Hematopoietic multipotent progenitor cell treated with erythropoietin and hydrocortisone succinate and interleukin-3 and kit ligand, for 15 days (in vitro differentiated cells): Measurements from ENCODE around the gene HTATIP2.
"Not testable (repeated sequence)": the region's sequence is repeated elsewhere in the genome, so short reads cannot be mapped to it uniquely, and the experiment has no call there.

Source experiments
- DNase-seq: peaks from one replicate; pipeline ENCODE4 v3.0.0-alpha.2; 2015; ENCODE audit warnings: low spot score

HTATIP2 gene

DNA sequence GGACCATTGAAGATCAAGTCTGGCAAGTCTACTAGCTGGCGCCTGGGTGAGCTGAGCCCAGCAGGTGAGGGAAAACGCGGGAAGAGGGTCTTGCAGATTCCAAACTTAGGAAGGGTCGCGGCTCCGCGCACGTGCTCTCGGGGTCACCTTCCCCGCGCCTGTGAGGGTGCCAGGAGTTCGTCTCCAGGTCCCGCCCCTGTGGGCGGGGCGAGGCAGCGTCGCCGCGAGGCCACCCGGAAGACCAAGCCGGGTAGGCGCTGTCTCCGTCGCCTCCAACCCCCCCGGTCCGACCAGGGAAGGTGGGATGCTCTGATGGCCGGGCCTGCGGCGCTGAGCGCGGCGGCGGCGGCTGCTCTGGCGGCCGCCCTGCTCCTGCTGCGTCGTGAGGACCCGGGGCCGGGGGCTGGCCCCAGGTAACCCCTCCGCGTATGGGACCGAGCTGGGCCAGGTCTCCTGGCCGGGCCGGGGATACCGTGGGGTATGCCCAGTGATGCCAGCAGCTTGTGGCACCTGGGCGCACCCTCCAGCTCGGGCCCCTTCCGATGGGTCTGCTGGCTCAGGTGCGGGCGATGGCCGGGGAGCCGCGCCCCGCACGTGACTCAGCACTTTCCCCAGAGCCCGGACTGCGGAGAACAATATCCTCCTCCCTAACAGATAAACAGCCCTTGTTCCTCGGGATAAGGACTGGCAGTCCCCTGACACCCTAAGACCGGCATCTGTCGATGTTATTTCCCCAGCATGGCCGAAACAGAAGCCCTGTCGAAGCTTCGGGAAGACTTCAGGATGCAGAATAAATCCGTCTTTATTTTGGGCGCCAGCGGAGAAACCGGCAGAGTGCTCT, at the start of gene HTATIP2:
Gene HTATIP2 (plus strand): TSS at position 215 of the 841 bp plus-strand sequence. CDS start 524 bp downstream, at position 739.
- DNase-seq = peak; percentile 71

DNA sequence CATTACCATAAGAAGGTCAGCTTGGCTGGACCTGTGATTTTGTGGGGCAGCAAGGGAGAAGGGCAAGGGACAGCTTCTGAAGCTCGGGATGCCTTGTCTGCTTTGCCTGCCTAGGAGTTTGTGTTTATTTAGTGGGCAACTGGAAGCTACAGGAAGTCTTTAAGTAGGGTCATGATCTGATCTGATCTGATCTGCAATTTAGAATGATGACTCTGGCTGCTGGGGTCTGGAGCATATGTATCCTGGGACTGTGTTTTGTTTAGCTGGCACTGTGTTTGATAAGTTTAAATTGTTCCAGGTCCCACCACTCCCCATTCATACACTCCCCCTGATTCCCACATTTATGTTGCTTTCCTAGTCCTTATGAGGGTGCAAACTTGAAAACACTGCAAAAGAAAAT, 47.7 kb upstream of the HTATIP2 start:
- no peak for DNase-seq

DNA sequence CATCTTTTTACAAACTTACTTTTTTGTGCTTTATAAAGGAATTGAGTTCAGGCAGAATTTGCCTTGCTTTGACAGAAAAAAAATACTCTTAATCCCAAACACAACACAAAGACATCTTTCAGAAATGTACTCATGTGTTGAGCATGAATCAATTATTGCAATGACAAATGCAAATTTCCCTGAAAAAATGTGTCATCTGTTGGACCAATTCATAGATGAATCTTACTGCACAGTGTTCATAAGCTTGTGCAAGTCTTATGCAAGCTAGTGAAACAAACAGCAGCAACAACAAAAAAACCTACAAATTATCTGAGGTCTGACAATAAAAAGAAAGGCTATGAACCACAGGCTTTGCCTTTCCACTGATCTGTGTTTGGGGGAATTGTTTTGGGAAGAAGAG, 42.3 kb upstream of the HTATIP2 start:
- no peak for DNase-seq

DNA sequence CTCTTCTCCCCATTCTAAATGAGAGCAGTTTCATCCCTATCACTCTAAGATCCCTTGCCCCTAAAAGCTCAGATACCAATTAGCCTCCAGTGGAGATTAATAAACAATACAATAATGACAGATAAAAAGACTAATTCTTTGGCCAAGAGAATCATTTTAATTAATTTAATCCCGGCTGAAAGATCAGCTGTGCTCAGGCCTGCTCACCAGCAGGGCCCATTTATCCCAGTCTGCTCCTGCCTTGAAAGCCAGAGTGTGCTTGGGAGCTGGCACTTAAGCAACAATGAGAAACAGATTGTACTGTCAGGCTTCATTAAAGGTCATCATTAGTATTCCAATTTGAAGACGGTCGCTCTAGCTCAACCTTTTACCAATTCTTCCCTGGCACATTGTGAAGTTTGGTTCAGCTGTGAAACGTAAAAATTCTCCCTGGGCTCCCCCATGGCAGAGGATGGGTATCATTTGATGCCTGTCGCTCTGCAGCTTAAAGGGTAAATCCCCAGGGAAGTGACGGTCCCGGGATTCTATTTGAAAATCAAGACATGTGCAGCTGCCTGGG, 36.1 kb upstream of the HTATIP2 start:
- DNase-seq = no peak

DNA sequence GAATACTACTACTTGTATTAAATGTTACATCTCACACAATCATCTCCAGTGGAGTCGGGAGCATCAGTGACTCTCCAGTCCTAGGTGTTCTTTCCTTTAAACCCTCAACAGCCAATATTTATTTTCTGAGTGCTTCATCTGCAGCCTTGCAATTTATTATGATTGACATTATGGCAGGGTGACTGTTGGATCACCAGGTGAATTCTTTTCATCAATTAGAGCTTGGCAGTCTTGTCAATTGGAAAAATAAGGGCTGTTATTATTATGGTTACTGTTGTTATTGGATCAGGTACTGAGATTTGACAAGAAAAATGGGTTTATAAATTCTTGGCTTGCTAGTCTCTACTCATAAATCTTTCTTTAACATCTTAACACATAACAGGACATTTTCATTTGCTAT, 27.5 kb upstream of the HTATIP2 start:
- DNase-seq = no peak

DNA sequence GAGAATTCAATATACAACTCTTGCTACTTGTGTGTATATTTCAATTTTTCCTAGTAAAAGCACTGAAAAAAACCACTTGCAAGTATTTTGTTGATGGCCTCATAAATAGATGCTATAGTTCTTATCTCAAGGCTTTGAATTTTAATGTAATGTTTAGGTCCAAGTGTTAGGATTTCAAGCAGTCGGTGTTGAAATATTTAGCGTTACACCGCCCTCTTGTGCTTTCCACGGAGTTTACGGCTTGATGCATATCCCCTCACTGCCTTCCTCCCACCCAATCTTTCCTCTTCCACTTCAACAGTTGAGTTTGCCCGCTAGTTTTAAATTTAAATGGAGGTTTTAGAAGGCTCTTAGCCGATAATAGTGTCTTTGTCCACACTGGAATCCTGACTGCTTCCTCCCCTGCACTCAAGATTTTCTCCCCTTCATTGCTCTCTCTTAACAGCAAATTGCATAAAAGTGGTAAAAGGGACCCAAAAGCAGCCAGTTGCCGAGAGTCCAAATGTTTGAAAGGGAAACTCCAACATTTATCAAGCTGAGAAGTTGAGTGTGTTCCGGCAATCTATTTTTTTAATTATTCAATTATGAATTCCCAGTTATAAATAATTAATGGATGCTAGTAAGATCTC, 25.9 kb upstream of the HTATIP2 start:
- DNase-seq = no peak

DNA sequence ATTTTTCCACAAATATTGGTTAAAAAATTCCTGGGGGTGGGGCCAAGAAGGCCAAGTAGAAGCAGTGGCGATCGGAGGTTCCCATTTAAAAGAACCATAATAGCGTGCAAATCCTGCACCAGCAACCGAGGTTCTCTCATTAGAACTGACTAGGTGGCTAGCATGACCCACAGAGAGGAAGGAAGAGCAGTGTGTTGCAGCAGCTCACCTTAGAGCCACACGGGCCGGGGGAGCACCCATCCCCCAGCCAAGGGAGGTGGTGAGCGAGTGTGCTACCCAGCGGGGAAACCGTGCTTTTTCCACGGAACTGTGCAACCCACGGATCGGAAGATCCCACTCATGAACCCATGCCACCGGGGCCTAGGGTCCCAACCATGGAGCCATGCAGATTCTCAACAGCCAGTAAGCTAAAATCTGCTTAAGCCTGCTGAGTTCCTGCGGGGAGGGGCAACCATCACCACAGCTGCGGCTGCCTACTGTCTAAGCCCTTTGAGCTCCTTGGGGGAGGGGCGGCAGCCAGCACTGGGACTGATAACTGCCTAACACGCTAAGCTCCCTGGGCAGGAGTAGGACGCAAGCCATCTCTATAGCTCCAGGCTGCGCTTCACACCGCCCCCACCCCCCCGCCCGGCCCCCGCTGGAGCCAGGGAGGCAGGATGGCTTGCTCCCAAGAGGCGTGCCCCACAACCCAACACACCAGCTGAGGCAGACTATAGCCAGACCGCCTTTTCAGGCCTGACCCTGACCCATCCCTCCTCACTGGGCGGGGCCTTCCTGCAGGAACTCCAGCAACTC, 21.0 kb upstream of the HTATIP2 start:
- DNase-seq = no peak

DNA sequence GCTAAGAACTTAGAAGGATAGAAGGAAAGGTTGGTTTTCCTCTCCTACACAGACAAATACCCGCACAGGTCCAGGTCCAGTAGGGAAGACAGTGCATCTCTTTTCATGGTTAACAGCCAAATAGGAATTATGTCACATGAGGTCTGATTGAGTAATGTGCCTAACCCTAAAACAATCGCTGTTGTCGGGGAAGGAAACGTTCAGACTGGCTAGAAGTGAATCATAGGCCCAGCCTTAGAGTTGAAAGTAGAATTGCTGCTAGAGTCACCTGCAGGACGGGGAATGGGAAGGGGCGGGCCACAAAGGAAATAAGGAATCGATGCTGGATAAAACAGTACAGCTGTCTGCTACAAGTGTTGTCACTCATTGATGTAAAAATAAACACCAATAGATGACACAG, 12.4 kb upstream of the HTATIP2 start:
- DNase-seq = no peak

DNA sequence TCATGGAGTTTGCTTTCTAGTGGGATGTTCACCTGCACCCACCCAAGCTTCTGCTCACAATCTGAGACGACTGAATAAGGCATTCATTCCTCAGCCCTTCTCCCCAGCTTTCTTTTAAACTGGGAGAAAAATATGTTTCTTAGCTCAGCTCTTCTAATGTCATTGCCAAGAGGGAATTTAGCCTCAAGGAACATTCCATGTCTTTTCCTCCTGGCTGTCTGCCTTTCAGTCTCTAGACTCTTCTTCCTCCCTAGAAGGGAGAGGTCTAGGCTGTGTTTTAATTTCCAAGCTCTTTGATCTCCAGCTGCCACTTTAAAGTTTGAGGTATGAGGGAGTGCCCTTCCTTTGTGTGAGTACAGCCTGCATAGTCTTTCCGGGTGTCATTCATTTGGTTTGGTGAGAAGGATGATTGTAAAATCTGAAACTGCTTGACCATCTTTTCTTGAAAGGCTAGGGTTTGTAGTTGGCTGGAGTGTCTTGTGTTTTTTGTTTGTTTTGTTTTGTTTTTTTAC, 11.7 kb upstream of the HTATIP2 start:
- DNase-seq = no peak

DNA sequence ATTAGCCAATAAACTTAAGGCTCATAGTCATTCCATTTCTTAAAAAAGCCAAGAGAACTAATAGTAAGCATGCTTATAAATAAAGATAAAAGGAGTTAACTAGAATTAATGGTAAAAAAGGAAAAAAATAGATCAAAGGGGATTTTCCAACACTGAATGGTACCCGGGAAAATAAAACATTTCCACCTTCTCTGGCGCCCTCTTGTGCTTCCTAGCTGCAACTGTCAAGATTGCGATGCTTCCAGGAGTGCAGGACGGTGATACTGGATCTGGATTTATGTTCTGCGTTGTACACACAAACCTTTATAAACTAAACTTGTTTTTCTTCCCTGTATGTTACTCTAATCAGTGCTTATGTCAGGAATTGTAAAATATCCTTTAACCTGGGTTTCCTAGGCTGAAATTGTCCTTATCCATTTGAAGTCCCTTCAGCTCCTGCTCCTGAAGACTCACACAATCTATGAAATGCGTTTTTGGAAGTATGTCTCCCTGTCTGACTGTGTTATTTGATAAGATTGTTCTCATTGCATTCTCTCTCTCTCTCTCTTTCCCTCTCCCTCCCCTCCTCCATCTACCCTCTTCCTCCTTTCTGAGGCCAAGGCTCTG, 9.6 kb upstream of the HTATIP2 start:
- DNase-seq = peak; percentile 52

DNA sequence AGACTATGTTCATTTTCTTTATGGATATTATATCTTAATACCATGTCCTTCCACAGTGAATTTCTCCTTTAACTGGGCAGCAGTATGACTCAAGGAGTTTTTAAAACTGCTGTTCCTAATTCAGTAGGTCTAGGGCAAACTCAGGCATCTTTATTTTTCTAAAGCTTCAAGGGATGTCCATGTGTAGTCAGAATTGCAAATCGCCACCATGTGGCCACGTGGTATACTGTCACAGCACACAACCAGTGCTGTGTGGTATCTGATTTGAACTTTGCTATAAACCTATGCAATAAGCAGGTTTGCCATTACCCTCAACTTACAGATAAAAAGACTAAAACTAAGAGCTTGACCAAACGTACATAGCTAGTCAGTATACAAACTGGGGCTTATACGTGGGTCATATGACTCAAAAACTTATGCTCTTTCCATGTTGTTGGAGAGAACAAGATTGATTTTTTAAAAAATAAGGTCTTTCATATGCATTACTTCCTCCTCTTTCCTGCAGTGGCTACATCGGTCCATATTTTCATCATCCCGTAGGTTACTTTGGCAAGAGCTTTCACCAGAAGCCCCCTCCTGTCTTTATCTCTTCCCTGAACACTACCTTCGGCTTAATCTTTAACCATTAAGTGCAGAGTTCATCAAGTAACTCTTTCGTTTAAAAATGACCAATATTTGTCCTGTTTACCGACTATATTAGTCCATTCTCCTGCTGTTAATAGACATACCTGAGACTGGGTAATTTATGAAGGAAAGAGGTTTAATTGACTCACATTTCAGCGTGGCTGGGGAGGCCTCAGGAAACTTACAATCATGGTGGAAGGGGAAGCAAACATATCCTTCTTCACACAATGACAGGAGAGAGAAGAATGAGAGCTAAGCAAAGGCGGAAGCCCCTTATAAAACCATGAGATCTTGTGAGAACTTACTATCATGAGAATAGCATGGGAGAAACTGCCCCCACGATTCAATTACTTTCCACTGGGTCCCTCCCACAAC, 8.0 kb upstream of the HTATIP2 start:
- DNase-seq = peak; percentile 46

DNA sequence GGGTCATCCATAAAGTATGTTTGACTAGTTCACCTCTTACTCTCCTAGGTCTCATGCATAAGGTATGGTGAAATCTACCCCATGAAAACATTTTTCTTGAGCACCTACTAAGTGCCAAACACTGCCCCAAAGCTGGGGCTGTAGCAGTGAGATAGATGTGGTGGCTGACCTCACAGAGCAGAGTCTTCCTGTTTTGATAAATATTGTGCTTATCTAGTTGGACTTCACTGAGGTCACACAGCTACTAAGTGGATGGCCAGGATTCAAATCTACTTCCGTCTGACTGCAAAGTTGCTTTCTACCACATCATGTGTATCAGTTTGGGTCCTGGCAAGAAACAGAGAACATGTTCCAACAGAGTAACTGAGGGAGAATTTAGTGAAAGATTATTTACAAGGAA, 6.4 kb upstream of the HTATIP2 start:
- DNase-seq = no peak

DNA sequence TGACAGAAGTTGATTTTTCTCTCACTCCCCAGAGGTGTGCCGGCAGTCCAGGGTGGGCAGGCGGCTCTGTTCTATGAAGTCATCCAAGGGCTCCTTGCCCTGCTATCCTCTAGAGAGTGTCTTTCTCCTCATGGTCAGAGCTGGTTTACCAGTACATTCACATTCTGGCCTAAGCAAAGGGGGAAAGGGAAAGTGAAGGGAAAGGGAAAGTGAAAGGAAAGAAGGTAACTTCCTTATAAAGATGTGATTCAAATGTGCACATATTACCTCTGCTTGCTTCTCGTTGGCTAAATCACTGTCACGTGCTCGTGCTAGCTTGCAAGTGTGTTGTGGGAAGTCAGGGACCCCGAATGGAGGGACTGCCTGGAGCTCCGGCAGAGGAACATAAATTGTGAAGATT, 2.9 kb upstream of the HTATIP2 start:
- peak; percentile 50 for DNase-seq

DNA sequence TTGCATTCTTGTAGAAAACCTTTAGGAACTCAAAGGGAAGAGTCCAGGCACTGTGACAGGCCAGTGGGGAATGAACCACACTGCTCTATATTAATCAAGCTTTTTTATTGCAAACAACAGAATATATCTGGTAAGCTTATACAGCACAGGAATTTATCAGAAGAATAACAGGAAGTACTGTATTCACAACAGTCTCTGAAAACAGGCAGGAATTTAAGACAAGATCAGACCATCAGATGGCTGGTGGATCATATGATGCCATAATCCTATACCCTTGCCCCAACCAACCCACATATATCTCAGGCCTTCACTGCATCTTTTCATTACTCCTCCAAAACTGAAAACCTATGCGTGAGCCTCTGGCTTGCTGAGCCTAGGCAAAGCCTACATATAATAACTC, 1.0 kb upstream of the HTATIP2 start:
- no peak for DNase-seq

DNA sequence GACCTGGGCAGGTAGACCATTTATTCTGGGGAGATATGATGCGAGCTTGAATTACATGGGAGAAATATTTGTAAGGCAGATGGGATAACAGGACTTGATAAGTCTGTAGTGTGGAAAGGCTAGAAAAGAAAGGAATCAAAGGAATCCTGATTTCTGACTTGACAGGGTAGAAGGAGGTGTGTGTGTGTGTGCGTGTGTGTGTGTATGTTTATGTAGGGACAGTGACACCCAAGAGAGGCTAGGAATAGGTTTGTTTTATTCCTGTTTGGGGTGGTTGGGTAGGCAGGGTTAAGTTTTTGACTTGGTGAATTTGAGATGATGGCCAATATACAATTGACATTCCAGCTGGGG, 390 bp upstream of the HTATIP2 start:
- no peak for DNase-seq

DNA sequence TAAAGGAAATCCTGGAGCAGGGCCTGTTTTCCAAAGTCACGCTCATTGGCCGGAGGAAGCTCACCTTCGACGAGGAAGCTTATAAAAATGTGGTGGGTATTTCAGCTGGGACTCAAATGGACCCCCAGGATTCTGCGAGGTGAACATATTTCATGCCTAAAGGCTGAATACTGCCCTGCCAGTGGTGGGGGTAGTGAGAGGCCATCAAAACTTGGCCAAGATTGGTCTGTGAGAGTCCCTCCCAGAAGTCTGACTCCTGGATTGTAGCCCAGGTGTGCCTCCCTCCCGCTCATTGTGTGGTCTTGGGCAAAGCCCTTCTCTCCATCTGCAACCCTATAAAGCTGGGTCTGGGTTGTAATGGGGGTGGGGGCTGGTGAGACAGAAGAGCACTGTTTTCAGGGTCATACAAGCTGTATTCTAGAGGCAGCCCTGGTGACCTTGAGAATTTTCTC, 853 bp downstream of the HTATIP2 start:
- DNase-seq = no peak

DNA sequence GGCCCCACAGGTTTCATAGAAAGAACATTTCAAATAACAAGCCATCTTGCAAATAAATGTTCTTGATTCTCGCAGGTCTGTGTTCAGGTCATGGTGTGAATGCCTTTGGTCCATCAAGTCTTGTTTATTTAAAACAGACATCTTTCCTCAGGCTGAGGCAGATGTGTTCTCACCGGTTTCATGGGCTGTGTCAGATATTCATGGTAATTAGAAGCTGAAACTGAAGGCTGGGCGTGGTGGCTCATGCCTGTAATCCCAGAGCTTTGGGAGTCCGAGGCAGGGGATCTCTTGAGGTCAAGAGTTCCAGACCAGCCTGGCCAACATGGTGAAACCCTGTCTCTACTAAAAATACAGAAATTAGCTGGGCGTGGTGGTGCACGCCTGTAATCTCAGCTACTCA, 2.0 kb downstream of the HTATIP2 start:
- not testable (repeated sequence) for DNase-seq

DNA sequence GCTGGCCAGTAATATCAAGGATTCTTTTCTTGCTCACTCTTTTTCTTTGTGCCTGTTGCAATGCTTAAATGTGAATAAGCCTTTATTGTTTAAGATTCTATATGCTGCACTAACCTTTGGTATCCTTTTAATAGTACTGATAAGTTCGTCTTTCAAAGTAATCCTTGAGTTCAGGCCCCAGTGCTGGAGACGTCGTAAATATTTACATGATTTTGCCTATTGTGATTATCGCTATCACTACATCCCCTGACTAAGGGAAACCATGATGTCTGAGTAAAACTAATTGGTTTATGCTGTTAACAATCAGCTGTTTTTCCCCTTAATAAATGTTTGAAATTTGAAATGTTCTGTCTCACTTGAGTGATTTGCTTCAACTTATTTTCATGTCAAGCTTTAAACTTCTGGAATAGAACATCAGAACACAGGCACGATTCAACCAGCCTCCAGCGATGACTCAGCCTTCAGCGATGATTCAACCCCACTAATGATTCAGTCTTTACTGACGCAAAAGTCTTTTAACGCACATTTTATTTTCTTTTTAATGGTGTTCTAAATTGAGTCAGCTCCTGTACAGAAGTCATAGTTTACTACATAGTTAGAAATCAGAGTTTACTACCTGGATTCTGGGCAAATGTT, 3.9 kb downstream of the HTATIP2 start:
- DNase-seq = peak; percentile 76

DNA sequence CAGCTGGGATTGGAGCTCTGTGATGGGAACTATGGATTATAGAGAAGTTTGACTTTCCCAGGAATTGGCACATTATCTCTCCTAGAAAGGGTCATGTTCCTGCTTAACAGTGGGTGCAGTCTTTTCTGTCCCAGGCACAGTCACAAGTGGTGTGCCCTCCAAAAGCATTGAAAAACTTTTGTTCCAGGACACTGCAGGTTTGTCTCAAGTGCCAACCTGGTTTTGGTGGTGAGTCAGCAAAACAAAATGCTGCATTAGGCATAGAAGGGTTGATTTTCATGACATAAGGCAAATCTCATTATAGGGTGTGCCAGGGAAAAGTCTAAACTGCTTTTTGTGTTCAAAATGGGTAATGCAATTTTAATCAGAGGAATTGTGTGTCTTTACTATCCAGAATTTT, 4.9 kb downstream of the HTATIP2 start:
- DNase-seq = peak; percentile 48

DNA sequence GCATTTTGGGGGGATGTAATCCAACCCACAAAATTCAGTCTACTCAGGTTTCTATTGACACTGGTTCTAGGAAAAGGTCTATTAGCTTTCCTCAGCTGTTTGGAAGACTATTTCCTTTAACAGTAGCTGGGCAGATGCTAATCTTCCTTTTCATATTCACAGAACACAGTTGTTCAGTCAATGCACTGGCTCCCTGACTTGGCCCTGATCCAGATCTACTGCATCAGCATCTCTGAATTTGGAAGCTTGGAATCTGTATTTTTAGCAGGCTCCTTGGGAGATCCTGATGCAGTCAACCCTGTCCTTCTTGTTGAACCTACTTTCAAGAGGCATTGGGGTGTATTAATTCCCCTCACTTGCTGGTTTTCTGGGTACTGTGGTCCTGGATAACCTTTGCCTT, 6.3 kb downstream of the HTATIP2 start:
- no peak for DNase-seq
